Activated B cell treated with CpG ODN at 0.5 μM for 24 hours (primary cell): ENCODE measurements around the gene ZNF547. TPM values are rescaled to one million over a fixed set of nuclear protein-coding genes. Genes with fewer than 3 reads are reported as not detected.

ENCODE experiments used
- ATAC-seq: fragments of 200-7000 bp; cut with Tn5 transposase; one replicate; pipeline ENCODE4 v1.10.0; 2021; ENCODE audit warnings: low read depth, mild to moderate bottlenecking, moderate library complexity
- CTCF ChIA-PET: fragments of 350-600 bp; sonication (Branson Sonifier 250); formaldehyde crosslinking; loops from one replicate; lab custom pipeline; 2021; ENCODE audit warnings: antibody characterized with exemption; lab: Charles Lee
- POLR2A ChIA-PET: fragments of 350-600 bp; sonication (Branson Sonifier 250); formaldehyde crosslinking; loops from one replicate; lab custom pipeline; 2021; ENCODE audit warnings: antibody characterized with exemption; lab: Charles Lee
- DNase-seq: peaks from one replicate; pipeline ENCODE4 v3.0.0; 2022
- H3K27ac Mint-ChIP-seq: one replicate; pipeline ENCODE4 v1.8.0; 2020; ENCODE audit warnings: mixed read lengths
- H3K27me3 Mint-ChIP-seq: one replicate; pipeline ENCODE4 v1.8.0; 2021; ENCODE audit warnings: mixed read lengths
- H3K36me3 Mint-ChIP-seq: one replicate; pipeline ENCODE4 v1.8.0; 2021; ENCODE audit warnings: low read depth, mixed read lengths
- H3K4me1 Mint-ChIP-seq: one replicate; pipeline ENCODE4 v1.8.0; 2021; ENCODE audit warnings: mixed read lengths
- H3K4me3 Mint-ChIP-seq: one replicate; pipeline ENCODE4 v1.8.0; 2020; ENCODE audit warnings: mild to moderate bottlenecking, mixed read lengths
- H3K9me3 Mint-ChIP-seq: one replicate; pipeline ENCODE4 v1.8.0; 2020; ENCODE audit warnings: mixed read lengths
- CTCF ChIP-seq: fragments of 200-600 bp; IDR thresholded peaks from one replicate; pipeline ENCODE4 v1.8.0; 2022; ENCODE audit warnings: antibody characterized with exemption, mild to moderate bottlenecking
- intact Hi-C: fragments of 100-400 bp; cut with micrococcal nuclease; formaldehyde crosslinking; loops from one replicate; pipeline ENCODE4 v1.15.1; 2024
- total RNA-seq: library from RNA; stranded (reverse); gene quantifications from 2 replicates; pipeline ENCODE4 v1.2.3, GENCODE V29; 2022

The ZNF547 gene
- total RNA-seq, 1 donor from 2014 or later = 6.3 TPM

GRCh38 chr19:57406516-57407123 is 43.3 kb downstream of the ZNF547 start:
- no peak overlapping the region for H3K4me3 Mint-ChIP-seq
- no peaks in the 10 kb centered on the region for H3K9me3 Mint-ChIP-seq
- DNase-seq (peak; percentile 52), ATAC-seq (peak; percentile 53)
- ChIA-PET POLR2A (no interaction called here), CTCF (interaction anchor here (0.7 to 1.2 kb wide), 3 partner anchors 17 to 750 kb away, joined by 3 read pairs; partner anchors contain the start of gene ZNF548)
- H3K4me1 Mint-ChIP-seq = peaks cover 18% of the 10 kb centered on the region
- peak; percentile 25 for TF ChIP-seq CTCF
- peaks cover 5% of the 10 kb centered on the region for H3K36me3 Mint-ChIP-seq
- H3K27ac Mint-ChIP-seq = no peak overlapping the region
- intact Hi-C loops = loop anchor here (1.0 to 5.0 kb wide), 6 partner anchors 304 to 1111 kb away; partner anchors contain the start of genes ZBTB45 and ZNF329
- no peaks in the 10 kb centered on the region for H3K27me3 Mint-ChIP-seq

DNA sequence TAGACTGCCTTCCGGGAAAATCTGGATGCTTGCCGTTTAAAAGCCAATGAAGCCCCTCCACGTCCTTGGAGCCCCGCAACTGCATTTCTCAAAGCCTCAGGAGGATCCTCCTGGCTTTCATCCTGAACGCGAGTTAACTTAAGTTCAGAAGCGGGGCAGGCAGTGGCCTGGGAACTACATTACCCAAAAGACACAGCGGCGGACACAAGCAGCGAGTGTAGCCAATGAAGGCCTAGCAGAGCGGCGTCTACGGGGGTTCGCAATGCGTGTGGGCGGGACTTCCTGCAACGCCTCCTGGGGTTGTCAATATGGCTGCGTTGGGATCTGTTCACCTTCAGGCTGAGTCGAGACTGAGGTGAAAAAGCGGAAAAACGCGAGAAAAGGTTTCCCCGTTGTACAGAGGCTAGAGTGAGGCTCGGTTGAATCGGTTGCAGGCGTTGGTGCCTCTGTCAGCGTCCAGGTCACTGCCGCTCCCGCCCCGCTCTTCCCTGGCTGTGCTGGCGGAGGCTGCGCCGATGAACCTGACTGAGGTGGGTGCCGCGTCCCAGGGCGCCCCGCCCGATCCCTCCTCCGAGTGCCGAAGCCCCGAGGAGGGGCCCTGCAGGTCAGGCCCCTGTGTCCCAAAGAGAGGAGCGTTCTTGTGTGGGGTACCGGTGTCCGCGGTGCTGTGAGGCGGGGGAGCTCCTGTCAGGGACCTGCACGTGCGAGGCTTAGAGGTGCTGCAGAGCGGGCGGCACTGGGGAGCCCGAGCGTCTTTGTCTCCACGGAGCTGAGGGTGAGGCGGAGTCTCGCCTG is 47.7 kb downstream of the ZNF547 start, which contains the start of gene ZNF17:
Gene ZNF17, plus strand, starts transcription at position 285 of the 795 bp plus-strand sequence. CDS start 2,455 bp downstream, outside the sequence.
- peaks cover 24% of the 10 kb centered on the region for H3K4me1 Mint-ChIP-seq

GRCh38 chr19:57419439-57419838 is 56.1 kb downstream of the ZNF547 start:
- Mint-ChIP-seq H3K27ac (no peak overlapping the region), H3K27me3 (no peaks in the 10 kb centered on the region), H3K4me3 (no peak overlapping the region), H3K9me3 (peaks cover 27% of the 10 kb centered on the region), H3K4me1 (no peaks in the 10 kb centered on the region), H3K36me3 (peaks cover 67% of the 10 kb centered on the region)
- intact Hi-C loops = loop anchor here (10.0 kb wide), 1 partner anchor 175 kb away; the partner anchor contains the start of gene ZNF805
- DNase-seq (no peak), ATAC-seq (no peak)
- POLR2A ChIA-PET = interaction anchor here (0.5 to 0.7 kb wide), 2 partner anchors 39 to 950 kb away, joined by 4 to 7 read pairs; no protein-coding TSS in a partner anchor
- TF ChIP-seq CTCF = no peak
- CTCF ChIA-PET = no interaction called here

More for the DNA sequence above, 47.7 kb downstream of the ZNF547 start, which contains the start of gene ZNF17:
- Mint-ChIP-seq H3K9me3 (peaks cover under 1% of the 10 kb centered on the region), H3K27me3 (no peaks in the 10 kb centered on the region), H3K27ac (peak within 1 kb of the TSS; percentile 85), H3K36me3 (peaks cover 33% of the 10 kb centered on the region), H3K4me3 (peak within 1 kb of the TSS; percentile 94)
- DNase-seq (peak; percentile 79), ATAC-seq (peak; percentile 100)
- ChIA-PET CTCF (no interaction called here), POLR2A (interaction anchor here (0.6 to 0.8 kb wide), 2 partner anchors 364 to 408 kb away, joined by 6 to 7 read pairs; no protein-coding TSS in a partner anchor)
- TF ChIP-seq CTCF = no peak
- intact Hi-C loops = loop anchor here (1.0 to 10.0 kb wide), 12 partner anchors 22 to 916 kb away; partner anchors contain the start of genes TRAPPC2B, ZNF416, ZNF419 and ZNF547

GRCh38 chr19:57421037-57421436 is 57.7 kb downstream of the ZNF547 start:
- TF ChIP-seq CTCF = no peak
- Mint-ChIP-seq H3K4me3 (no peak overlapping the region), H3K4me1 (no peaks in the 10 kb centered on the region), H3K9me3 (peaks cover 27% of the 10 kb centered on the region), H3K36me3 (peaks cover 52% of the 10 kb centered on the region), H3K27ac (no peak overlapping the region), H3K27me3 (no peaks in the 10 kb centered on the region)
- DNase-seq = no peak
- ChIA-PET CTCF (no interaction called here), POLR2A (no interaction called here)
- ATAC-seq = no peak
- intact Hi-C loops = no loop called here

Other genes with a start within 250 kb of the ZNF547 start
- gene USP29, start 243.6 kb upstream of the ZNF547 start, total RNA-seq = not detected in 2 replicates
- gene ZIM3, start 218.3 kb upstream of the ZNF547 start, total RNA-seq = not detected in 2 replicates
- not detected in 2 replicates for gene DUXA, start 196.1 kb upstream of the ZNF547 start, total RNA-seq
- gene ZNF264, start 172.1 kb upstream of the ZNF547 start, total RNA-seq = 56.2 and 58.7 TPM in 2 replicates
- gene AURKC, start 132.5 kb upstream of the ZNF547 start, total RNA-seq = 1.4 and 1.7 TPM in 2 replicates
- gene ZNF805, start 122.9 kb upstream of the ZNF547 start, total RNA-seq = 20.3 and 25.9 TPM in 2 replicates
- 132 and 161 TPM in 2 replicates for gene ZNF460, start 83.1 kb upstream of the ZNF547 start, total RNA-seq
- gene ZNF543, start 43.1 kb upstream of the ZNF547 start, total RNA-seq = 14.0 and 16.1 TPM in 2 replicates
- gene ZNF304, start 12.3 kb upstream of the ZNF547 start, total RNA-seq = 12.4 and 13.5 TPM in 2 replicates
- 9.7 and 10.2 TPM in 2 replicates for gene TRAPPC2B, start within 50 bp of the ZNF547 start, total RNA-seq
- 38.7 and 39.7 TPM in 2 replicates for gene ZNF548, start 26.3 kb downstream of the ZNF547 start, total RNA-seq
- gene ZNF17, start 47.6 kb downstream of the ZNF547 start, total RNA-seq = 16.1 and 18.6 TPM in 2 replicates
- gene ZNF749, start 71.8 kb downstream of the ZNF547 start, total RNA-seq = 16.4 and 18.2 TPM in 2 replicates
- gene VN1R1, start 93.6 kb downstream of the ZNF547 start, total RNA-seq = 0.78 and 1.1 TPM in 2 replicates
- gene ZNF772, start 114.0 kb downstream of the ZNF547 start, total RNA-seq = 13.8 and 17.9 TPM in 2 replicates
- gene ZNF419, start 124.2 kb downstream of the ZNF547 start, total RNA-seq = 17.2 TPM in 2 replicates
- gene ZNF773, start 136.4 kb downstream of the ZNF547 start, total RNA-seq = 20.2 and 21.3 TPM in 2 replicates
- 14.0 and 16.9 TPM in 2 replicates for gene ZNF549, start 163.8 kb downstream of the ZNF547 start, total RNA-seq
- gene ZNF550, start 196.3 kb downstream of the ZNF547 start, total RNA-seq = 16.8 and 18.7 TPM in 2 replicates
- gene ZNF416, start 215.4 kb downstream of the ZNF547 start, total RNA-seq = 12.6 and 13.8 TPM in 2 replicates
- gene ZIK1, start 220.6 kb downstream of the ZNF547 start, total RNA-seq = 16.2 and 18.1 TPM in 2 replicates
- 7.0 and 7.9 TPM in 2 replicates for gene ZNF530, start 236.3 kb downstream of the ZNF547 start, total RNA-seq